Omental fat pad (tissue), 4 donors: ENCODE measurements around the gene ACBD6. TPM values are rescaled to one million over a fixed set of nuclear protein-coding genes. Genes with fewer than 3 reads are reported as not detected.
"Not testable (repeated sequence)": the region's sequence is repeated elsewhere in the genome, so short reads cannot be mapped to it uniquely, and the experiment has no call there.

ENCODE experiments used
- ATAC-seq: fragments of 150-250 bp; one replicate; pipeline ENCODE4 v1.9.1; 2016; ENCODE audit warnings: mild to moderate bottlenecking, moderate library complexity; ENCODE audit not compliant: low FRiP score
- DNase-seq: peaks from one replicate; pipeline ENCODE4 v3.0.0-alpha.2; 2019; ENCODE audit warnings: low spot score
- CTCF ChIP-seq, 3 donors: fragments of 450-650 bp; IDR thresholded peaks; one replicate each; pipeline ENCODE4 v1.5.1; 2016 to 2017; ENCODE audit warnings: antibody characterized with exemption in 3 of 3, mild to moderate bottlenecking in 3 of 3, moderate library complexity in 2 of 3
- total RNA-seq, 4 donors: library from RNA; depleted of rRNA; stranded (reverse); fragments of >200 nt; gene quantifications; one replicate each; pipeline ENCODE4 v1.1.0, GENCODE V29; 2016

Gene ACBD6
- total RNA-seq, 4 donors from 2014 or later = 30.0 to 46.2 (median 38.9) TPM

GRCh38 chr1:180433873-180434272 is 68.5 kb downstream of the ACBD6 start:
- no peak for TF ChIP-seq CTCF (IDR thresholded peaks at IDR 0.05)
- no peak for DNase-seq
- ATAC-seq = no peak

GRCh38 chr1:180431683-180432082 is 70.7 kb downstream of the ACBD6 start:
- ATAC-seq (no peak), DNase-seq (no peak)
- no peak for TF ChIP-seq CTCF (IDR thresholded peaks at IDR 0.05)

GRCh38 chr1:180428782-180429695 is 73.3 kb downstream of the ACBD6 start:
- no peak for TF ChIP-seq CTCF (IDR thresholded peaks at IDR 0.05)
- ATAC-seq (no peak), DNase-seq (no peak)

GRCh38 chr1:180425952-180426351 is 76.4 kb downstream of the ACBD6 start:
- no peak for DNase-seq
- no peak for TF ChIP-seq CTCF (IDR thresholded peaks at IDR 0.05)
- ATAC-seq = no peak

- no peak for ATAC-seq
- no peak for DNase-seq
- no peak for TF ChIP-seq CTCF (IDR thresholded peaks at IDR 0.05)
These were observed 77.4 kb downstream of the ACBD6 start for GRCh38 chr1:180424848-180425457.

GRCh38 chr1:180421614-180422013 is 80.8 kb downstream of the ACBD6 start:
- TF ChIP-seq CTCF (IDR thresholded peaks at IDR 0.05) = no peak
- ATAC-seq = no peak
- DNase-seq = no peak

GRCh38 chr1:180421145-180421544 is 81.2 kb downstream of the ACBD6 start:
- not testable (repeated sequence) for DNase-seq, ATAC-seq
